Coronary artery (tissue), 2 donors: Measurements from ENCODE around the gene HIC1.

Experiments
- DNase-seq: peaks from one replicate; pipeline ENCODE4 v3.0.0-alpha.2; 2017; ENCODE audit warnings: low spot score
- H3K27ac ChIP-seq, 2 donors: fragments of 200-600 bp; sonication (generic); one replicate each; pipeline ENCODE4 v1.5.1; 2016 to 2019
- H3K4me3 ChIP-seq: fragments of 200-600 bp; sonication (generic); 2 replicates; pipeline ENCODE4 v1.5.1; 2016; ENCODE audit warnings: mild to moderate bottlenecking, moderate library complexity
- TF ChIP-seq, protein P1 (sequence below): fragments of 200-600 bp; sonication (generic); IDR thresholded peaks from one replicate; pipeline ENCODE4 v1.5.1; 2019; ENCODE audit warnings: antibody characterized with exemption

The HIC1 gene

GRCh38 chr17:2071455-2072281 lies 16.8 kb downstream of the HIC1 start:
- H3K4me3 ChIP-seq, result no peak overlapping the region
- TF ChIP-seq, protein P1, sequence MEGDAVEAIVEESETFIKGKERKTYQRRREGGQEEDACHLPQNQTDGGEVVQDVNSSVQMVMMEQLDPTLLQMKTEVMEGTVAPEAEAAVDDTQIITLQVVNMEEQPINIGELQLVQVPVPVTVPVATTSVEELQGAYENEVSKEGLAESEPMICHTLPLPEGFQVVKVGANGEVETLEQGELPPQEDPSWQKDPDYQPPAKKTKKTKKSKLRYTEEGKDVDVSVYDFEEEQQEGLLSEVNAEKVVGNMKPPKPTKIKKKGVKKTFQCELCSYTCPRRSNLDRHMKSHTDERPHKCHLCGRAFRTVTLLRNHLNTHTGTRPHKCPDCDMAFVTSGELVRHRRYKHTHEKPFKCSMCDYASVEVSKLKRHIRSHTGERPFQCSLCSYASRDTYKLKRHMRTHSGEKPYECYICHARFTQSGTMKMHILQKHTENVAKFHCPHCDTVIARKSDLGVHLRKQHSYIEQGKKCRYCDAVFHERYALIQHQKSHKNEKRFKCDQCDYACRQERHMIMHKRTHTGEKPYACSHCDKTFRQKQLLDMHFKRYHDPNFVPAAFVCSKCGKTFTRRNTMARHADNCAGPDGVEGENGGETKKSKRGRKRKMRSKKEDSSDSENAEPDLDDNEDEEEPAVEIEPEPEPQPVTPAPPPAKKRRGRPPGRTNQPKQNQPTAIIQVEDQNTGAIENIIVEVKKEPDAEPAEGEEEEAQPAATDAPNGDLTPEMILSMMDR, result no peak
- H3K27ac ChIP-seq, result peak overlapping the region in 1 of 2 donors; percentile 83
- no peak for DNase-seq

DNA sequence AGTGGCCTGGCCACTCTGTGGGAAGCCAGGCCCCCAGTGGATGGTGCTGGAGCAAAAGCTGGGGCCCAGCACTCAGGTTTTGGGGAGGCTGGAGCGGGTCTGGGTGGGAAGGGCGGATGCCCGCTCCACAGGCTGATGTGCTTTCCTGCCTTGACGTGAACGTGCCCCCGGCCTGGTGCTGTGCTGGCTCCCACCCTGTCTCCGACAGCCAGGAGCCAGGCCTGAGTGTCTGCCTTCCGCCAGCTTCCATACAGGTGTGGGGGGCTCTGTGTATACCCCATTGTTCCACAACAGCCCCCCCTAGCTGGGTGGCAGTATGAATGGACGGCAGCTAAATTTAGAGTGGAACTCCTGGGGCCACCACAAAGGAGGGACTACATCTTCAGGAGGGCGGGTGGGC lies 20.0 kb downstream of the HIC1 start:
- H3K27ac ChIP-seq, result peak overlapping the region in 1 of 2 donors; percentile 69
- DNase-seq, result no peak
- TF ChIP-seq, protein P1, result no peak
- no peak overlapping the region for H3K4me3 ChIP-seq

- no peak overlapping the region for H3K4me3 ChIP-seq
- peak overlapping the region in 1 of 2 donors; percentile 69 for H3K27ac ChIP-seq
- DNase-seq, result no peak
- TF ChIP-seq, protein P1, result no peak
These were observed 20.6 kb downstream of the HIC1 start for GRCh38 chr17:2075336-2076086.

DNA sequence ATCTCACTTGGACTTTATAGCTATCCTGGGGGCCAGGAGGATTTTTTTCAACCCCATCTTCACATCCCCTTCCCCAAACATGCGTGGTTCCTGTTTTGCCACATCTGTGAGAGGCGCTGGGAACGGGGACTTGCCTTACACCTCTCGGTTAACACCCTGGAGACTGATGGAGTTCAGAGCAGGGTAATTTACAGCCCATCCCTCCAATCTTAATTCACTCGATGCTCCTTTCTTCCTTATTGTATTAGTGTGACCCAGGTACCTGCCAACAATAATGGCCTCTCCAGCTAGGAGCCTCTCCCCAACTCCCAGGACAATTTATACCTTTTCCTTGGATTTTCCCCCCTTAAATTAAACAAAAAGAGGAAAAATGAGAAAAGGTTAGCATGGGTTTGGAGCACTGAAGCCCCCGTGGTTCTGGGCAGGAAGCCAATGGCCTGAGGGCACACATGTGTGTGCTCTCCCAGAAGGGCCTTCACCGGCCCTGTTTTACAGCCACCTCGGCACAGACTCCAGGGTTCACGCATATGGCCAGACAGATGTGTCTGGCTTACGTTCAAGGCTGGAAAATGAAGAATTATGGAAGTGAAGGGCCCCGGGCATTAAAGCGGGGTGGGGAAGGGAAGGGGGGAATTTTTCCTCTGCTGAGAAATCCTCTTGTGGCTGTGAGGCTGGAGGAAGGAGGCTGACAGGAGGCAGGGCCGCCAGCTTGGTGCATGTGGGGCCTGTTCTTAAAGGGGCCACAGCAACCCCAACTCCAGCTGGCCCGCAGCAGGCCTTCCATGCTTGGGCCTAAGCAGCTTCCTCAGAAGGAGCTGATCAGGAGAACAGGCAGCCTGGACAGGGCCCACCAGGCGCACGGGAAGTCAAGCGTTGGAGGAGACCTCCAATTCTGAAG lies 21.4 kb downstream of the HIC1 start:
- Histone ChIP-seq H3K27ac (peak overlapping the region in 1 of 2 donors; percentile 69), H3K4me3 (no peak overlapping the region)
- TF ChIP-seq, protein P1, result no peak
- no peak for DNase-seq

DNA sequence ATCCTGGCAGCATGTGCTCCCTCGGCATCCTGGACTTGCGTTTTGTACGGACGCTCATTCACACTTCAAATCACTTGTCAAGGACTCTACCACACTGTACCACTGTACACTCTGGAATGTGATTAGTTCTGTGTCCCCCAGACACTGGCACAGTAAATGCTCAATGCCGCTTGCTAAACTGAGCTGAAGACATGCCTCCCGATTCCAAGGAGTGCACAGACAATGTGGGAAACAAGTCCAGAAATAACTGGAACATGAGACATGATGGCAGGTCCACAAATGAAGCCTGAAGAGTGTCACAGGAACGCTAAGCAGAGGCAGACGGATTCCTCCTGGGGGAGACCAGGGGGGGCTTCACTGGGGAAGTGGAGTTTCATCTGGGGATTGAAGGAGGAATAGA lies 22.1 kb downstream of the HIC1 start:
- peak overlapping the region in 1 of 2 donors; percentile 69 for H3K27ac ChIP-seq
- DNase-seq, result no peak
- TF ChIP-seq, protein P1, result no peak
- no peak overlapping the region for H3K4me3 ChIP-seq

DNA sequence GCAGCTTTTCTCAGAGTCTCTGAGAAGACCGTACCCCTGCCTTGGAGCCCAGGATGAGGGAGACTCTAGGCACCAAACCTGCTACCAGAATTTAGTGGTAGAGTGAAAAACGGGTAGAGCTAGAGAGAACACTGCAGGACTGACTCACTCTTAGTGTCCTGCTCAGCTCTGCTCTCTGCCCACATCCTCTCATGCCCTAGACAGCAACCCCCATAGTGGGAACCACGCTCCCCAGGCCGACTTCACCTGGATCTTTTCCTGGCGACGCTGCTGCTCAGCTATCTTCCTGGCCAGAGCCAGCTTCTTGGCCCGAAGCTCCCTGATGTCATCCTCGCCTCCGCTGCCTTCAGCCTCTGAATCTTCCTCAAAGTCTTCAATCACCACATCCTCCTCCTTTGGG lies 26.7 kb downstream of the HIC1 start:
- H3K27ac ChIP-seq, result no peak overlapping the region
- H3K4me3 ChIP-seq, result no peak overlapping the region
- DNase-seq, result no peak
- TF ChIP-seq, protein P1, result no peak
